ENCODE results near the gene ATP13A3. TPM values are rescaled to one million over a fixed set of nuclear protein-coding genes. Genes with fewer than 3 reads are reported as not detected.

ATP13A3 gene
- total RNA-seq, 1 experiment from 2014 or later: 119 TPM

DNA sequence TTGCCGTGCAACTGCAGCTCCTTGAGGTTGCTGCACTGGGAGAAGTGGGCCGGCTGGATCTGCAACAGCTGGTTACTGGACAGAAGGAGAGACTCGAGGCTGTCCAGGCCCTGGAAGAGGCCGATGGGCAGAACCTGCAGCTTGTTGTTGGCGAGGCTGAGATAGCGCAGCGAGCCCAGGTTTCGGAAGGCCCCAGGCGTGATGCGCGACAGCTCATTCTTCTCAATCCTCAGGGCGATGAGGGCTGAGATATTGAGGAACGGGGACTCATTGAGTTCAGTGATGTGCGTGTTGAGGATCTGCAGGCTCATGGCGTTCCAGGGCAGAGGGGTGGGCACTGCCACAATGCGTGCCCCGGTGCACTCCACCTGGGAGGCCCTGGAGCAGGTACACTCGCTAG is 126.2 kb downstream of the ATP13A3 start:
- no TSS peak for BruUV-seq (replicated peaks)
- POLR2A ChIA-PET: no interaction called here
- Mint-ChIP-seq H3K4me1 (ENCODE audit: insufficient read depth, unreplicated experiment) (no peaks in the 10 kb centered on the region), H3K9me3 (ENCODE audit: unreplicated experiment) (no peaks in the 10 kb centered on the region), H3K27me3 (ENCODE audit: insufficient read depth, unreplicated experiment) (peaks cover 56% of the 10 kb centered on the region), H3K27ac (ENCODE audit: low read depth, unreplicated experiment) (no peak overlapping the region), H3K36me3 (ENCODE audit: insufficient read depth, unreplicated experiment) (no peaks in the 10 kb centered on the region), H3K4me3 (ENCODE audit: unreplicated experiment) (no peak overlapping the region)
- intact Hi-C loops (cut with micrococcal nuclease): no loop called here
- TF ChIP-seq, protein P1, sequence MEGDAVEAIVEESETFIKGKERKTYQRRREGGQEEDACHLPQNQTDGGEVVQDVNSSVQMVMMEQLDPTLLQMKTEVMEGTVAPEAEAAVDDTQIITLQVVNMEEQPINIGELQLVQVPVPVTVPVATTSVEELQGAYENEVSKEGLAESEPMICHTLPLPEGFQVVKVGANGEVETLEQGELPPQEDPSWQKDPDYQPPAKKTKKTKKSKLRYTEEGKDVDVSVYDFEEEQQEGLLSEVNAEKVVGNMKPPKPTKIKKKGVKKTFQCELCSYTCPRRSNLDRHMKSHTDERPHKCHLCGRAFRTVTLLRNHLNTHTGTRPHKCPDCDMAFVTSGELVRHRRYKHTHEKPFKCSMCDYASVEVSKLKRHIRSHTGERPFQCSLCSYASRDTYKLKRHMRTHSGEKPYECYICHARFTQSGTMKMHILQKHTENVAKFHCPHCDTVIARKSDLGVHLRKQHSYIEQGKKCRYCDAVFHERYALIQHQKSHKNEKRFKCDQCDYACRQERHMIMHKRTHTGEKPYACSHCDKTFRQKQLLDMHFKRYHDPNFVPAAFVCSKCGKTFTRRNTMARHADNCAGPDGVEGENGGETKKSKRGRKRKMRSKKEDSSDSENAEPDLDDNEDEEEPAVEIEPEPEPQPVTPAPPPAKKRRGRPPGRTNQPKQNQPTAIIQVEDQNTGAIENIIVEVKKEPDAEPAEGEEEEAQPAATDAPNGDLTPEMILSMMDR (IDR thresholded peaks at IDR 0.05; ENCODE audit: unreplicated experiment): no peak
- no peak for DNase-seq (ENCODE audit: unreplicated experiment)
- CTCF ChIA-PET: interaction anchor here (0.6 to 5.5 kb wide), 3 partner anchors 16 to 222 kb away, joined by 3 to 44 read pairs (median 7); no protein-coding TSS in a partner anchor

DNA sequence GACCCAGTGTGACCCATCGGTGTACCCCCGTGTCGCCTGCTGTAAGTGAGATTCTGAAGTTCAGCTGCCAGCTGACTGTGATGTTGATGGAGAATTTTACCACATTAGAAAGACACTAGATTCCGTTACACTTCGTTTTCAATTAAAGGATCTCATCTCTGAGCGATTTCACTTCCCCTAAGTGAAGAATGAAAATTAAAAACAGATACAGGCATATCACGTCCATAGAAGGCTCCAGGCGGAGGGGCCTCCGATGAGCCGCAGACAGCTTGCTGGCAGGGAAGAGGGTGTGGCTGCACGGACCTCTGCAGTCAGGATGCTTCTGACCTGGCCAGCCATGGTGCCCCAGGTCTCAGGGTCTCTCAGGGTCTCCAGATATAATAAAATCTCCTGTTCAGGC is 129.1 kb downstream of the ATP13A3 start:
- H3K4me3 Mint-ChIP-seq (ENCODE audit: unreplicated experiment): no peak overlapping the region
- H3K9me3 Mint-ChIP-seq (ENCODE audit: unreplicated experiment): no peaks in the 10 kb centered on the region
- H3K4me1 Mint-ChIP-seq (ENCODE audit: insufficient read depth, unreplicated experiment): no peaks in the 10 kb centered on the region
- TF ChIP-seq, protein P1 (IDR thresholded peaks at IDR 0.05; ENCODE audit: unreplicated experiment): no peak
- POLR2A ChIA-PET: interaction anchor here (2.0 kb wide), 1 partner anchor 14 kb away, joined by 6 read pairs; no protein-coding TSS in a partner anchor
- intact Hi-C loops (cut with micrococcal nuclease): no loop called here
- peaks cover 56% of the 10 kb centered on the region for H3K27me3 Mint-ChIP-seq (ENCODE audit: insufficient read depth, unreplicated experiment)
- CTCF ChIA-PET: interaction anchor here (2.0 kb wide), 1 partner anchor 14 kb away, joined by 6 read pairs; no protein-coding TSS in a partner anchor
- BruUV-seq (replicated peaks): no TSS peak
- DNase-seq (ENCODE audit: unreplicated experiment): no peak
- no peak overlapping the region for H3K27ac Mint-ChIP-seq (ENCODE audit: low read depth, unreplicated experiment)
- H3K36me3 Mint-ChIP-seq (ENCODE audit: insufficient read depth, unreplicated experiment): no peaks in the 10 kb centered on the region

DNA sequence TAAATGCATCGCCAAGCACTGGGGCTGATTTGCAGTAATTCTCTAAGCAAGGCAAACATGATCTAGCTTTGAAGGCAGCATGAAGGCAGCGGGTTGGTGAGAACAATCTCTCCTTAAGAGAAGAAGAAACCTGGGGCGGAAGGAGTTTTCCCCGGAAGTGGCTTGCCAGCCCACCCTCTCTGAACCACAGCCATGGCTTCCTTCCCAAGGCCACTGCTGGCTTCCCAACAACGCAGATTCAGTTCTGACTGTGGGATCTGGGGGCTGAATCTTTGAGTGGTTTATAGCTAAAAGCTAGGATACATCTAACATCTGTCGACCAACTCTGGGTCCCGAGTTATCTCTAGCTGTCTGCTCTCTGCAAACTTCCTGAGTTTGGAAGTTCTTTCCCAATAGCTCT is 131.4 kb downstream of the ATP13A3 start:
- CTCF ChIA-PET: interaction anchor here (0.9 to 1.6 kb wide), 3 partner anchors 9 to 574 kb away, joined by 3 to 12 read pairs (median 4); no protein-coding TSS in a partner anchor
- intact Hi-C loops (cut with micrococcal nuclease): no loop called here
- H3K9me3 Mint-ChIP-seq (ENCODE audit: unreplicated experiment): no peaks in the 10 kb centered on the region
- POLR2A ChIA-PET: no interaction called here
- no peak for DNase-seq (ENCODE audit: unreplicated experiment)
- no peak overlapping the region for H3K27ac Mint-ChIP-seq (ENCODE audit: low read depth, unreplicated experiment)
- TF ChIP-seq, protein P1 (IDR thresholded peaks at IDR 0.05; ENCODE audit: unreplicated experiment): no peak
- no peaks in the 10 kb centered on the region for H3K4me1 Mint-ChIP-seq (ENCODE audit: insufficient read depth, unreplicated experiment)
- peaks cover 36% of the 10 kb centered on the region for H3K27me3 Mint-ChIP-seq (ENCODE audit: insufficient read depth, unreplicated experiment)
- no peaks in the 10 kb centered on the region for H3K36me3 Mint-ChIP-seq (ENCODE audit: insufficient read depth, unreplicated experiment)
- BruUV-seq (replicated peaks): no TSS peak
- H3K4me3 Mint-ChIP-seq (ENCODE audit: unreplicated experiment): no peak overlapping the region

DNA sequence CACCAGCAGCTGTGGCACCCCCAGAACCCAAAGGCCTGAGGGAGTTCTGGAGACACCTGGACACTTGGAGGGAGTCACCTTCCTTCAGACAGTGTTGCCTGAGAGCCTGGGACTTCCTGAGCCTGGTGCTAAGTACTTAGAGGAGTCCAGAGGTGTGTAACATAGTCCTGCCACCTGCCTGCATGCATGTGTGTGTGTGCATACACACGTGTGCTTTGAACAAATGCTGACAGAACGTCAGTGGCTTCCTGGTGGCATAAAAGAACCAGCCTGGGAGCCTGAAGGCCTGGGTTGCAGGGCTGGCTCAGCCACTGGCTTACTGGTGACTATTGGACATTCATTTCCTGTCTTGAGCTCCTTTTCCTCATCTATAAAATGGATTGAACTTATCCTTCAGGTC is 132.5 kb downstream of the ATP13A3 start:
- TF ChIP-seq, protein P1 (IDR thresholded peaks at IDR 0.05; ENCODE audit: unreplicated experiment): no peak
- H3K27me3 Mint-ChIP-seq (ENCODE audit: insufficient read depth, unreplicated experiment): peaks cover 26% of the 10 kb centered on the region
- CTCF ChIA-PET: no interaction called here
- DNase-seq (ENCODE audit: unreplicated experiment): no peak
- no TSS peak for BruUV-seq (replicated peaks)
- POLR2A ChIA-PET: no interaction called here
- intact Hi-C loops (cut with micrococcal nuclease): no loop called here
- H3K36me3 Mint-ChIP-seq (ENCODE audit: insufficient read depth, unreplicated experiment): no peaks in the 10 kb centered on the region
- no peaks in the 10 kb centered on the region for H3K9me3 Mint-ChIP-seq (ENCODE audit: unreplicated experiment)
- no peaks in the 10 kb centered on the region for H3K4me1 Mint-ChIP-seq (ENCODE audit: insufficient read depth, unreplicated experiment)
- H3K4me3 Mint-ChIP-seq (ENCODE audit: unreplicated experiment): no peak overlapping the region
- H3K27ac Mint-ChIP-seq (ENCODE audit: low read depth, unreplicated experiment): no peak overlapping the region

Other genes starting within 250 kb of the ATP13A3 start
- not detected in 2 replicates for gene CPN2, start 135.7 kb downstream of the ATP13A3 start, total RNA-seq (2022)
- gene LRRC15, start 117.3 kb downstream of the ATP13A3 start, total RNA-seq (2022): not detected in 2 replicates
- gene GP5, start 87.7 kb downstream of the ATP13A3 start, total RNA-seq (2022): 0.15 TPM in 1 of 2 replicates, not detected in the other
- 8.3 and 13.2 TPM in 2 replicates for gene TMEM44, start 146.4 kb upstream of the ATP13A3 start, total RNA-seq (2022)
- gene LSG1, start 185.2 kb upstream of the ATP13A3 start, total RNA-seq (2022): 30.5 and 35.1 TPM in 2 replicates
- gene FAM43A, start 198.9 kb upstream of the ATP13A3 start, total RNA-seq (2022): 1.0 and 1.3 TPM in 2 replicates

All from MCF 10A (cell line).